NCI-H524 (cell line): ENCODE results near the gene UNC5A.

Experiments used
- DNase-seq, 2 experiments: peaks; one replicate each; lab custom pipeline; 2025; lab: John Stamatoyannopoulos, UW

The UNC5A gene

GRCh38 chr5:176800024-176800423, 10.3 kb upstream of the UNC5A start:
- DNase-seq = no peak

- no peak for DNase-seq
These were observed 8.1 kb upstream of the UNC5A start for GRCh38 chr5:176802116-176802784.

GRCh38 chr5:176803068-176803942, 7.1 kb upstream of the UNC5A start:
- DNase-seq = peak; percentile 60 to 76

GRCh38 chr5:176803943-176804498, 6.3 kb upstream of the UNC5A start:
- no peak for DNase-seq

- peak in 1 of 2 experiments; percentile 54 for DNase-seq
These were observed 4.2 kb upstream of the UNC5A start for GRCh38 chr5:176806137-176806536.

GRCh38 chr5:176809544-176810080, 747 bp upstream of the UNC5A start:
- peak; percentile 36 to 55 for DNase-seq

- DNase-seq = peak in 1 of 2 experiments; percentile 32
These were observed 535 bp downstream of the UNC5A start for GRCh38 chr5:176810687-176811501.

GRCh38 chr5:176812269-176813259, 2.2 kb downstream of the UNC5A start:
- peak; percentile 50 to 66 for DNase-seq

GRCh38 chr5:176813587-176814312, 3.4 kb downstream of the UNC5A start:
- DNase-seq = no peak

- no peak for DNase-seq
These were observed 3.9 kb downstream of the UNC5A start for GRCh38 chr5:176814313-176814685.

GRCh38 chr5:176814836-176815438, 4.6 kb downstream of the UNC5A start:
- DNase-seq = no peak

- no peak for DNase-seq
These were observed 5.8 kb downstream of the UNC5A start for GRCh38 chr5:176816043-176816745.

GRCh38 chr5:176816791-176817347, 6.5 kb downstream of the UNC5A start:
- peak; percentile 28 to 71 for DNase-seq

GRCh38 chr5:176817369-176817840, 7.0 kb downstream of the UNC5A start:
- peak; percentile 31 to 72 for DNase-seq

- peak; percentile 37 to 63 for DNase-seq
These were observed 7.5 kb downstream of the UNC5A start for GRCh38 chr5:176817841-176818377.

GRCh38 chr5:176818391-176819098, 8.2 kb downstream of the UNC5A start:
- no peak for DNase-seq

- no peak for DNase-seq
These were observed 9.1 kb downstream of the UNC5A start for GRCh38 chr5:176819476-176819875.
